Tibial nerve (tissue), 4 donors: ENCODE data around the gene FBXL2.

Experiments
- EP300 ChIP-seq, 2 donors: sonication (generic); formaldehyde crosslinking; IDR thresholded peaks; one replicate each; pipeline ENCODE4 v1.6.1; 2017; ENCODE audit warnings: antibody characterized with exemption in 2 of 2, mild to moderate bottlenecking in 1 of 2
- POLR2A ChIP-seq, 2 donors: fragments of 450-650 bp; IDR thresholded peaks; one replicate each; pipeline ENCODE4 v1.6.1; 2017; ENCODE audit warnings: antibody characterized with exemption in 2 of 2, mild to moderate bottlenecking in 2 of 2, moderate library complexity in 2 of 2
- TF ChIP-seq, protein P1 (sequence below), 5 experiments: fragments of 200-600 bp in 3 of 5; fragments of 450-650 bp in 2 of 5; sonication (generic) in 3 of 5; IDR thresholded peaks; one replicate each; pipeline ENCODE4 v1.5.1; 2016 to 2019; ENCODE audit warnings: antibody characterized with exemption in 5 of 5, mild to moderate bottlenecking in 3 of 5, moderate library complexity in 2 of 5

- no peak for TF ChIP-seq POLR2A (IDR thresholded peaks at IDR 0.05)
- TF ChIP-seq, protein P1, sequence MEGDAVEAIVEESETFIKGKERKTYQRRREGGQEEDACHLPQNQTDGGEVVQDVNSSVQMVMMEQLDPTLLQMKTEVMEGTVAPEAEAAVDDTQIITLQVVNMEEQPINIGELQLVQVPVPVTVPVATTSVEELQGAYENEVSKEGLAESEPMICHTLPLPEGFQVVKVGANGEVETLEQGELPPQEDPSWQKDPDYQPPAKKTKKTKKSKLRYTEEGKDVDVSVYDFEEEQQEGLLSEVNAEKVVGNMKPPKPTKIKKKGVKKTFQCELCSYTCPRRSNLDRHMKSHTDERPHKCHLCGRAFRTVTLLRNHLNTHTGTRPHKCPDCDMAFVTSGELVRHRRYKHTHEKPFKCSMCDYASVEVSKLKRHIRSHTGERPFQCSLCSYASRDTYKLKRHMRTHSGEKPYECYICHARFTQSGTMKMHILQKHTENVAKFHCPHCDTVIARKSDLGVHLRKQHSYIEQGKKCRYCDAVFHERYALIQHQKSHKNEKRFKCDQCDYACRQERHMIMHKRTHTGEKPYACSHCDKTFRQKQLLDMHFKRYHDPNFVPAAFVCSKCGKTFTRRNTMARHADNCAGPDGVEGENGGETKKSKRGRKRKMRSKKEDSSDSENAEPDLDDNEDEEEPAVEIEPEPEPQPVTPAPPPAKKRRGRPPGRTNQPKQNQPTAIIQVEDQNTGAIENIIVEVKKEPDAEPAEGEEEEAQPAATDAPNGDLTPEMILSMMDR (IDR thresholded peaks at IDR 0.05) = no peak
- TF ChIP-seq EP300 (IDR thresholded peaks at IDR 0.05) = no peak
These were observed 118.7 kb downstream of the FBXL2 start for GRCh38 chr3:33395900-33396299.
